Neural crest cell (in vitro differentiated cells): ENCODE data around the gene PRSS57. TPM values are rescaled to one million over a fixed set of nuclear protein-coding genes. Genes with fewer than 3 reads are reported as not detected.
A peak's percentile ranks its signal among the peaks of the same experiment; 100 is the strongest.

ENCODE experiments used
- DNase-seq: peaks from one replicate; pipeline ENCODE4 v3.0.0; 2021; ENCODE audit warnings: low read depth, mixed read lengths, low spot score
- H3K27ac Mint-ChIP-seq: one replicate; pipeline ENCODE4 v1.8.0; 2021; ENCODE audit warnings: mild to moderate bottlenecking, mixed read lengths; ENCODE audit not compliant: unreplicated experiment
- H3K27me3 Mint-ChIP-seq: 2 replicates; pipeline ENCODE4 v1.8.0; 2021; ENCODE audit warnings: low read depth, mild to moderate bottlenecking, mixed read lengths
- H3K36me3 Mint-ChIP-seq: 2 replicates; pipeline ENCODE4 v1.8.0; 2021; ENCODE audit warnings: low read depth, mild to moderate bottlenecking, mixed read lengths
- H3K4me1 Mint-ChIP-seq: 2 replicates; pipeline ENCODE4 v1.8.0; 2021; ENCODE audit warnings: mixed read lengths
- H3K4me3 Mint-ChIP-seq: one replicate; pipeline ENCODE4 v1.8.0; 2021; ENCODE audit warnings: mild to moderate bottlenecking, mixed read lengths
- H3K9me3 Mint-ChIP-seq: 2 replicates; pipeline ENCODE4 v1.8.0; 2021; ENCODE audit warnings: mixed read lengths
- CTCF ChIP-seq: fragments of 200-600 bp; sonication (generic); conservative IDR thresholded peaks from 2 replicates; pipeline ENCODE4 v1.5.0; 2021; ENCODE audit warnings: antibody characterized with exemption, mild to moderate bottlenecking
- total RNA-seq: library from RNA; stranded (reverse); gene quantifications from 2 replicates; pipeline ENCODE4 v1.2.1, GENCODE V29; 2021

Gene PRSS57
- total RNA-seq, 1 donor from 2014 or later: not detected

- TF ChIP-seq CTCF: no peak
- H3K27ac Mint-ChIP-seq: no peak overlapping the region
- H3K27me3 Mint-ChIP-seq: no peaks in the 10 kb centered on the region
- peaks cover under 1% of the 10 kb centered on the region for H3K9me3 Mint-ChIP-seq
- peaks cover 12% of the 10 kb centered on the region for H3K4me1 Mint-ChIP-seq
- DNase-seq: no peak
- H3K4me3 Mint-ChIP-seq: peak overlapping the region; percentile 59
- peaks cover 4% of the 10 kb centered on the region for H3K36me3 Mint-ChIP-seq
Measured at GRCh38 chr19:720345-721160, 25.3 kb upstream of the PRSS57 start.

GRCh38 chr19:719636-720344 lies 24.5 kb upstream of the PRSS57 start:
- Mint-ChIP-seq H3K27ac (no peak overlapping the region), H3K4me1 (peaks cover 12% of the 10 kb centered on the region), H3K27me3 (no peaks in the 10 kb centered on the region), H3K4me3 (no peak overlapping the region), H3K9me3 (peaks cover 3% of the 10 kb centered on the region), H3K36me3 (peaks cover 9% of the 10 kb centered on the region)
- no peak for TF ChIP-seq CTCF
- no peak for DNase-seq

GRCh38 chr19:718991-719512 lies 23.8 kb upstream of the PRSS57 start:
- H3K27me3 Mint-ChIP-seq: no peaks in the 10 kb centered on the region
- TF ChIP-seq CTCF: no peak
- H3K4me3 Mint-ChIP-seq: no peak overlapping the region
- peaks cover 3% of the 10 kb centered on the region for H3K9me3 Mint-ChIP-seq
- H3K36me3 Mint-ChIP-seq: peaks cover 9% of the 10 kb centered on the region
- peaks cover 12% of the 10 kb centered on the region for H3K4me1 Mint-ChIP-seq
- no peak for DNase-seq
- H3K27ac Mint-ChIP-seq: no peak overlapping the region

- no peak for DNase-seq
- H3K27me3 Mint-ChIP-seq: no peaks in the 10 kb centered on the region
- H3K4me1 Mint-ChIP-seq: peaks cover 12% of the 10 kb centered on the region
- H3K36me3 Mint-ChIP-seq: peaks cover 9% of the 10 kb centered on the region
- no peak for TF ChIP-seq CTCF
- H3K27ac Mint-ChIP-seq: peak overlapping the region; percentile 71
- H3K4me3 Mint-ChIP-seq: peak overlapping the region; percentile 66
- H3K9me3 Mint-ChIP-seq: peaks cover 3% of the 10 kb centered on the region
Measured at GRCh38 chr19:718251-718951, 23.1 kb upstream of the PRSS57 start.

- Mint-ChIP-seq H3K9me3 (peaks cover 3% of the 10 kb centered on the region), H3K4me3 (no peak overlapping the region), H3K27me3 (no peaks in the 10 kb centered on the region), H3K4me1 (peaks cover 22% of the 10 kb centered on the region), H3K27ac (no peak overlapping the region), H3K36me3 (peaks cover 9% of the 10 kb centered on the region)
- TF ChIP-seq CTCF: no peak
- no peak for DNase-seq
Measured at GRCh38 chr19:715347-715746, 20.1 kb upstream of the PRSS57 start.
